Chondrocyte (in vitro differentiated cells): ENCODE results near the gene GAL3ST2. TPM values are rescaled to one million over a fixed set of nuclear protein-coding genes. Genes with fewer than 3 reads are reported as not detected.
"Not testable (repeated sequence)": the region's sequence is repeated elsewhere in the genome, so short reads cannot be mapped to it uniquely, and the experiment has no call there.

Experiments
- DNase-seq: peaks from one replicate; pipeline ENCODE4 v3.0.0; 2021; ENCODE audit warnings: mixed read lengths, low spot score
- H3K27ac Mint-ChIP-seq: one replicate; pipeline ENCODE4 v1.8.0; 2021; ENCODE audit warnings: mild to moderate bottlenecking, moderate library complexity, mixed read lengths; ENCODE audit not compliant: unreplicated experiment
- H3K27me3 Mint-ChIP-seq: 2 replicates; pipeline ENCODE4 v1.8.0; 2021; ENCODE audit warnings: low read depth, mixed read lengths
- H3K36me3 Mint-ChIP-seq: 2 replicates; pipeline ENCODE4 v1.8.0; 2021; ENCODE audit warnings: low read depth, mixed read lengths
- H3K4me1 Mint-ChIP-seq: 2 replicates; pipeline ENCODE4 v1.8.0; 2021; ENCODE audit warnings: low read depth, mild to moderate bottlenecking, mixed read lengths
- H3K4me3 Mint-ChIP-seq: one replicate; pipeline ENCODE4 v1.8.0; 2021; ENCODE audit warnings: mild to moderate bottlenecking, moderate library complexity, mixed read lengths; ENCODE audit not compliant: unreplicated experiment
- H3K9me3 Mint-ChIP-seq: 2 replicates; pipeline ENCODE4 v1.8.0; 2021; ENCODE audit warnings: low read depth, mixed read lengths
- total RNA-seq: library from RNA; stranded (reverse); gene quantifications from 3 replicates; pipeline ENCODE4 v1.2.1, GENCODE V29; 2021
- TF ChIP-seq, protein P1 (sequence below): fragments of 200-600 bp; sonication (generic); IDR thresholded peaks from 2 replicates; pipeline ENCODE4 v1.5.0; 2021; ENCODE audit warnings: antibody characterized with exemption, mild to moderate bottlenecking, moderate library complexity

GAL3ST2 gene
- total RNA-seq, 1 donor from 2014 or later: 0.52 TPM

DNA sequence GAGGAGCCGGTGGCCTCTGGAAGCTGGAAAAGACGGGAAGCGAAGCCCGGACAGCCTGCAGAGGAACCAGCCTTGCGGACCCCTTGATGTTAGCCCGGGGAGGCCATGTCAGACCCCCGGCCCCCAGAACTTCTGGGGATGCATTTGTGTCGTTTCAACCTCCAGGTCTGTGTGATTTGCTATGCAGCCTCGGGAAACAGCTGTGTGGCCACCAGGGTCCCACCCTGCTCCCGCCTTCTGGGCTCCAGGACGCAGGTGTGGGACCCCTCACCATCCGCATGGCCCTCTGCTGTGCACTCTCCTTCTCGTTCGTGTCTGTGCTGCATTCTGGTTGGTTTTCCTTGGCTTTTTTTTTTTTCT lies 45.6 kb downstream of the GAL3ST2 start:
- Mint-ChIP-seq H3K4me1 (no peaks in the 10 kb centered on the region), H3K4me3 (no peak overlapping the region), H3K27ac (no peak overlapping the region), H3K36me3 (peaks cover 5% of the 10 kb centered on the region), H3K9me3 (peaks cover 13% of the 10 kb centered on the region), H3K27me3 (peaks cover 16% of the 10 kb centered on the region)
- TF ChIP-seq, protein P1, sequence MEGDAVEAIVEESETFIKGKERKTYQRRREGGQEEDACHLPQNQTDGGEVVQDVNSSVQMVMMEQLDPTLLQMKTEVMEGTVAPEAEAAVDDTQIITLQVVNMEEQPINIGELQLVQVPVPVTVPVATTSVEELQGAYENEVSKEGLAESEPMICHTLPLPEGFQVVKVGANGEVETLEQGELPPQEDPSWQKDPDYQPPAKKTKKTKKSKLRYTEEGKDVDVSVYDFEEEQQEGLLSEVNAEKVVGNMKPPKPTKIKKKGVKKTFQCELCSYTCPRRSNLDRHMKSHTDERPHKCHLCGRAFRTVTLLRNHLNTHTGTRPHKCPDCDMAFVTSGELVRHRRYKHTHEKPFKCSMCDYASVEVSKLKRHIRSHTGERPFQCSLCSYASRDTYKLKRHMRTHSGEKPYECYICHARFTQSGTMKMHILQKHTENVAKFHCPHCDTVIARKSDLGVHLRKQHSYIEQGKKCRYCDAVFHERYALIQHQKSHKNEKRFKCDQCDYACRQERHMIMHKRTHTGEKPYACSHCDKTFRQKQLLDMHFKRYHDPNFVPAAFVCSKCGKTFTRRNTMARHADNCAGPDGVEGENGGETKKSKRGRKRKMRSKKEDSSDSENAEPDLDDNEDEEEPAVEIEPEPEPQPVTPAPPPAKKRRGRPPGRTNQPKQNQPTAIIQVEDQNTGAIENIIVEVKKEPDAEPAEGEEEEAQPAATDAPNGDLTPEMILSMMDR: no peak
- no peak for DNase-seq

DNA sequence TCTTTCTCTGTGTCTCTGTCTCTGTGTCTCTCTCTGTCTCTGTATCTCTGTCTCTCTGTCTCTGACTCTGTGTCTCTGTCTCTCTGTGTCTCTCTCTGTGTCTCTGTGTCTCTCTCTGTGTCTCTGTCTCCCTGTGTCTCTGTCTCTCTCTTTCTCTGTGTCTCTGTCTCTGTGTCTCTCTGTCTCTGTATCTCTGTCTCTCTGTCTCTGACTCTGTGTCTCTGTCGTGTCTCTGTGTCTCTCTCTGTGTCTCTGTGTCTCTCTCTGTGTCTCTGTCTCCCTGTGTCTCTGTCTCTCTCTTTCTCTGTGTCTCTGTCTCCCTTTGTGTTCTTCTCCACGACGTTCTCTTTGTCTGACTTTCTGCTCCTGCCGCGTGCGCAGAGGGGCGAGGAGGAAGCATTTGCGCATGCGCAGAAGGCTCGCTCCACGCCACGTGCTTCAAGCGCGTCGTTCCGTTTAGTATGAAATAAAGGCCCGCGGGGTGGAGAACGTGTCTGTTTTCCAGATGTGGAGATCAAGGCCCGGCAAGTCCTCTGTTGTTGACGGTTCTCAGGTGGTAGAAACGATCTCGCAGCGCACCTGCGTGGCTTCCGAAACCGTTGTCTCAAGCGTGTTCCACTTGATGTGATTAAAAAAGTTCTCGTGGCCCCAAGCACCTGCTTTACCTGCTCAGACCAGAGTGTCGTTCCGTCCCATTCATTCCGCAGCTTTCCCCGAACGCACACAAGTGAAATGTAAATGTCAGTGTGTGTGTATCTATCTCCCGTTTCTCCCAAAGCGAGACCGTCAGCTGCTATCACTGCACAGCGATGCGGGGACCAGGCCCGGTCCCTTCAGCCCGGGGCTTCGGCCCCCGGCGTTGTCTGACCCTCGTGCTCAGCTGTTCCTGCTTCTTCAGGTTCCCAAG lies 47.2 kb downstream of the GAL3ST2 start:
- H3K4me3 Mint-ChIP-seq, H3K36me3 Mint-ChIP-seq, H3K4me1 Mint-ChIP-seq, DNase-seq, H3K27ac Mint-ChIP-seq: not testable (repeated sequence)
- peaks cover 23% of the 10 kb centered on the region for H3K9me3 Mint-ChIP-seq
- peaks cover 20% of the 10 kb centered on the region for H3K27me3 Mint-ChIP-seq

DNA sequence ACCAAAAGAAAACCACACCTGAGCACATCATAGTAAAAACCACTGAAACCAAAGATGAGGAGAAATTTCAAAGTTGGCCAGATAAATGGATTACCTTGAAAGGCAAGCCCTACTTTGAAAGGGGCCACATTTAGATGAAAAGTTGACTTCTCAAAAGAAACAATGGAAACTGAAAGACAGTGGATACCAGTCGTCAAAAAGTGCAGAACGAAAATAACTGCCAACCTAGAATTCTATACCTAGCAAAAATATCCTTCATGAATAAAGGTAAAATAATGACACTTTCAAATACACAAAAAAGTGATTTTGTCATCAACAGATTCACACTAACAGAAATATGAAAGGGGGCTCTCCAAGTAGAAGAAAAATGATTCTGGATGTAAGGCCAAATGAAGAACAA lies 50.8 kb downstream of the GAL3ST2 start:
- DNase-seq: no peak
- no peak overlapping the region for H3K27ac Mint-ChIP-seq
- peaks cover 35% of the 10 kb centered on the region for H3K9me3 Mint-ChIP-seq
- H3K4me3 Mint-ChIP-seq: no peak overlapping the region
- peaks cover 26% of the 10 kb centered on the region for H3K27me3 Mint-ChIP-seq
- TF ChIP-seq, protein P1: no peak
- H3K36me3 Mint-ChIP-seq: peaks cover 5% of the 10 kb centered on the region
- H3K4me1 Mint-ChIP-seq: peaks cover under 1% of the 10 kb centered on the region

DNA sequence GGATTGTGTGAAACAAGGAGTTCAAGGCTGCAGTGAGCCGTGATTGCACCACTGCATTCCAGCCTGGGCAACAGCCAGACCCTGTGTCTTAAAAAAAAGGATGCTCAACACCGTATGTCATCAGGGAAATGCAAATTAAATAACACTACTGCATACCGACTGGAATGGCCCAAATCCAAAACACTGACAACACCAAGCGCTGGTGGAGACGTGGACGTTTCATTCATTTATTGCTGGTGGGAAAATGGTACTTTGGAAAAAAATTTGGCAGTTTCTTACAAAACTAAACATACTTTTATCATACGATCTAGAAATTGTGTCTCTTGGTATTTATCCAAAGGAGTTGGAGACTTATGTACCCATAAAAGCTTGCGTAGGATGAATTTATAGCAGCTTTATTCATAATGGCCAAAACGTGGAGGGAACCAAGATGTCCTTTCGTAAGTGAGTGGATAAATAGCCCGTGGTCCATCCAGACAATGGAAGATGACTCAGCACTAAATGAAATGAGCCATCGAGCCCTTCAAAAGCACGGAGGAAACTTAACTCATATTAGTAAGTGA lies 56.6 kb downstream of the GAL3ST2 start:
- Mint-ChIP-seq H3K4me3 (no peak overlapping the region), H3K27ac (peak overlapping the region; percentile 72), H3K27me3 (peaks cover 22% of the 10 kb centered on the region), H3K9me3 (peaks cover 16% of the 10 kb centered on the region), H3K36me3 (no peaks in the 10 kb centered on the region), H3K4me1 (peaks cover 19% of the 10 kb centered on the region)
- TF ChIP-seq, protein P1: no peak
- no peak for DNase-seq

DNA sequence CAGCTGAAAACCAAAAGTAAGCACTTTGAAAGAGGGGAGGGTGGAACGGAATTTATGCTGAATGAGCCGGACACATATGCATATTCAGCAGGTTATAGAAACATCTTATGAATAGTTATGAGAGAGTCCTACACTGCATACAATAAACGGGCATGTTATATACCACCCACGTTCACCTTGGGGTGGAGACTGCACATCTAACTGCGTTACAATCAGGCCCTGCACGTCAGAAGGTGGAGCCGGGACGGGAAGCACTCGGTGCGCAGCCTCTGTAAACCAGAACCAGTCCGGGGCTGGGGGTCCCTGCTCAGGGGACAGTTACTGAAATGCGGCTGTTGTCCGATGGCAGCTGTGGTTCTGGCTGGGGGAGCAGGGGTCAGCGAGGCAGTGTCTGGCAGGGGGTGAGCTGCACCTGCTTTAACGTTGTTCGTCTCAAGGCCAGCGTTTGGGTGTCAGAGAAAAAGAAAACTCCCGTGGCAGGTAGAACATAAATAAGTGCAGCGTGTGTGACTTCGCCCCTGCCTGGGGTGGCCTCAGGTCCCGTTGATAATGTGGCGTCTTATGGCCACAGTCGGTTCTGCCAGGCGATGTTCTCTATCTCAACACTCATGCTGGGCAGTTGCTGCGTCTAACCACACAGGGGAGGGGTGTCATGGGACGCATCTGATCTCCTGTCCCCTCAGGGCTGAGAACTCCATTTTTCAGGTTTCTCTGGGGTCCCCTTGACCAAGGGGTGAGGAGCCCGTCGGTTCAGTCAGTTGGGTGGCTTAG lies 57.3 kb downstream of the GAL3ST2 start:
- Mint-ChIP-seq H3K4me1 (peaks cover 19% of the 10 kb centered on the region), H3K9me3 (peaks cover 14% of the 10 kb centered on the region), H3K27me3 (peaks cover 27% of the 10 kb centered on the region), H3K27ac (peak overlapping the region; percentile 72)
- not testable (repeated sequence) for DNase-seq, H3K4me3 Mint-ChIP-seq, H3K36me3 Mint-ChIP-seq
